ELR (cell line): ENCODE data around the gene CACNA2D3.

ENCODE experiments used
- DNase-seq: peaks from one replicate; pipeline ENCODE4 v3.0.0-alpha.2; 2015; ENCODE audit warnings: low read depth

CACNA2D3 gene

GRCh38 chr3:54878145-54878544 is 755.8 kb downstream of the CACNA2D3 start:
- DNase-seq: no peak

- DNase-seq: peak; percentile 94
Observed at GRCh38 chr3:54882129-54882833, 759.9 kb downstream of the CACNA2D3 start.

- DNase-seq: no peak
Observed at GRCh38 chr3:54888162-54888561, 765.8 kb downstream of the CACNA2D3 start.

GRCh38 chr3:54888873-54889272 is 766.5 kb downstream of the CACNA2D3 start:
- no peak for DNase-seq

- DNase-seq: no peak
Observed at GRCh38 chr3:54889731-54890130, 767.4 kb downstream of the CACNA2D3 start.

- DNase-seq: peak; percentile 98
Observed at GRCh38 chr3:54891540-54891897, 769.2 kb downstream of the CACNA2D3 start.

- DNase-seq: no peak
Observed at GRCh38 chr3:54892168-54892567, 769.8 kb downstream of the CACNA2D3 start.

- DNase-seq: no peak
Observed at GRCh38 chr3:54895613-54896012, 773.3 kb downstream of the CACNA2D3 start.

- peak; percentile 44 for DNase-seq
Observed at GRCh38 chr3:54897028-54897711, 774.8 kb downstream of the CACNA2D3 start.

- no peak for DNase-seq
Observed at GRCh38 chr3:54899273-54899672, 776.9 kb downstream of the CACNA2D3 start.

GRCh38 chr3:54900838-54901591 is 778.7 kb downstream of the CACNA2D3 start:
- no peak for DNase-seq

- no peak for DNase-seq
Observed at GRCh38 chr3:54901906-54902685, 779.7 kb downstream of the CACNA2D3 start.

- DNase-seq: peak; percentile 27
Observed at GRCh38 chr3:54905261-54905888, 783.0 kb downstream of the CACNA2D3 start.

- no peak for DNase-seq
Observed at GRCh38 chr3:54905920-54906319, 783.6 kb downstream of the CACNA2D3 start.

- no peak for DNase-seq
Observed at GRCh38 chr3:54906763-54907162, 784.4 kb downstream of the CACNA2D3 start.

- no peak for DNase-seq
Observed at GRCh38 chr3:54909191-54909590, 786.8 kb downstream of the CACNA2D3 start.

- no peak for DNase-seq
Observed at GRCh38 chr3:54914180-54914579, 791.8 kb downstream of the CACNA2D3 start.

GRCh38 chr3:54915181-54915580 is 792.8 kb downstream of the CACNA2D3 start:
- DNase-seq: no peak

- DNase-seq: no peak
Observed at GRCh38 chr3:54915976-54916375, 793.6 kb downstream of the CACNA2D3 start.

- DNase-seq: peak; percentile 13
Observed at GRCh38 chr3:54916732-54917131, 794.4 kb downstream of the CACNA2D3 start.

- DNase-seq: peak; percentile 4
Observed at GRCh38 chr3:54917174-54917573, 794.8 kb downstream of the CACNA2D3 start.

GRCh38 chr3:54917862-54918261 is 795.5 kb downstream of the CACNA2D3 start:
- DNase-seq: no peak
